C4-2B (cell line): ENCODE data around the gene JADE1.

Experiments
- CTCF ChIP-seq: fragments of 450-650 bp; conservative IDR thresholded peaks from 2 replicates; pipeline ENCODE4 v1.5.1; 2017; ENCODE audit warnings: mild to moderate bottlenecking
- ZFX ChIP-seq: fragments of 450-650 bp; IDR thresholded peaks from 2 replicates; pipeline ENCODE4 v1.6.1; 2017

GRCh38 chr4:128848461-128848860 is 39.0 kb downstream of the JADE1 start:
- no peak for TF ChIP-seq CTCF
- TF ChIP-seq ZFX, result no peak
